Measurements from ENCODE around the gene SPZ1. TPM values are rescaled to one million over a fixed set of nuclear protein-coding genes. Genes with fewer than 3 reads are reported as not detected.

The SPZ1 gene
- polyA plus RNA-seq, 1 of the 3 experiments (the other 2 are of a cell fraction): not detected

- Histone ChIP-seq H3K27me3 (ENCODE audit: insufficient read depth) (peaks cover 6% of the 10 kb centered on the region; the same call in 1 of the 2 replicates), H3K4me1 (ENCODE audit: control insufficient read depth in 1 of 2, insufficient read depth in 2 of 2, low read depth in 1 of 2, low read length in 1 of 2) (no peaks in the 10 kb centered on the region), H4K20me1 (ENCODE audit: insufficient read depth) (no peaks in the 10 kb centered on the region), H3K9ac (no peak overlapping the region), H3K9me2 (no peaks in the 10 kb centered on the region), H3K79me2 (ENCODE audit: insufficient read depth) (no peaks in the 10 kb centered on the region), H3K9me3 (no peaks in the 10 kb centered on the region), H3K36me3 (replicated peaks in 1 of 2; ENCODE audit: control insufficient read depth in 1 of 2, insufficient read depth in 2 of 2, low read length in 1 of 2) (no peaks in the 10 kb centered on the region), H3K27ac (ENCODE audit: low read depth in 2 of 2, low read length in 1 of 2) (no peak overlapping the region), H3K4me2 (no peak overlapping the region), H2AFZ (ENCODE audit: low read depth) (no peak overlapping the region), H3K4me3 (ENCODE audit: low read depth in 2 of 2, low read length in 1 of 2) (no peak overlapping the region), H3F3A (replicated peaks; ENCODE audit: insufficient read depth) (no peaks in the 10 kb centered on the region)
- no peak for DNase-seq
- 32% methylated on average over 4 of the region's 4 CpGs for WGBS (ENCODE audit: low lambda C conversion rate)
- CTCF ChIA-PET: no interaction called here
- TF ChIP-seq RAD21 (IDR thresholded peaks at IDR 0.05; ENCODE audit: low read length) (no peak), CHD2 (IDR thresholded peaks at IDR 0.05; ENCODE audit: low read length, partially characterized antibody) (no peak), USF2 (IDR thresholded peaks at IDR 0.05; ENCODE audit: borderline replicate concordance, low read depth, low read length) (no peak), FOXM1 (IDR thresholded peaks at IDR 0.05; ENCODE audit: low read depth) (no peak), RXRA (IDR thresholded peaks at IDR 0.05; ENCODE audit: borderline replicate concordance, low read depth) (no peak), ELF1 (IDR thresholded peaks at IDR 0.05) (no peak), PBX3 (IDR thresholded peaks at IDR 0.05) (no peak), ZBTB33 (IDR thresholded peaks at IDR 0.05; ENCODE audit: borderline replicate concordance, low read depth) (no peak), NFIC (IDR thresholded peaks at IDR 0.05; ENCODE audit: borderline replicate concordance) (no peak)
- POLR2A ChIA-PET: interaction anchor here (0.6 kb wide), 1 partner anchor 85 kb away, joined by 5 read pairs; the partner anchor contains the start of gene SERINC5
These were observed 21.4 kb downstream of the SPZ1 start for GRCh38 chr5:80341016-80341775.

GRCh38 chr5:80343067-80343466 is 23.3 kb downstream of the SPZ1 start:
- no peak overlapping the region for H2AFZ ChIP-seq (ENCODE audit: low read depth)
- POLR2A ChIA-PET: interaction anchor here (0.6 kb wide), 1 partner anchor 113 kb away, joined by 3 read pairs; no protein-coding TSS in a partner anchor
- H3K9me2 ChIP-seq: no peaks in the 10 kb centered on the region
- no peak for DNase-seq
- no peak overlapping the region for H3K4me3 ChIP-seq (ENCODE audit: low read depth in 2 of 2, low read length in 1 of 2)
- H3K79me2 ChIP-seq (ENCODE audit: insufficient read depth): no peaks in the 10 kb centered on the region
- peaks cover 6% of the 10 kb centered on the region; the same call in 1 of the 2 replicates for H3K27me3 ChIP-seq (ENCODE audit: insufficient read depth)
- H3K9ac ChIP-seq: no peak overlapping the region
- no peaks in the 10 kb centered on the region for H4K20me1 ChIP-seq (ENCODE audit: insufficient read depth)
- no peak overlapping the region for H3K27ac ChIP-seq (ENCODE audit: low read depth in 2 of 2, low read length in 1 of 2)
- no peaks in the 10 kb centered on the region for H3F3A ChIP-seq (replicated peaks; ENCODE audit: insufficient read depth)
- H3K36me3 ChIP-seq (replicated peaks in 1 of 2; ENCODE audit: control insufficient read depth in 1 of 2, insufficient read depth in 2 of 2, low read length in 1 of 2): no peaks in the 10 kb centered on the region
- no peaks in the 10 kb centered on the region for H3K4me1 ChIP-seq (ENCODE audit: control insufficient read depth in 1 of 2, insufficient read depth in 2 of 2, low read depth in 1 of 2, low read length in 1 of 2)
- CTCF ChIA-PET: interaction anchor here (0.6 kb wide), 1 partner anchor 324 kb away, joined by 3 read pairs; no protein-coding TSS in a partner anchor
- WGBS (ENCODE audit: low lambda C conversion rate): 61% methylated on average over 2 of the region's 3 CpGs
- H3K4me2 ChIP-seq: no peak overlapping the region
- H3K9me3 ChIP-seq: no peaks in the 10 kb centered on the region
- TF ChIP-seq MEF2A (IDR thresholded peaks at IDR 0.05; ENCODE audit: borderline replicate concordance, low read depth) (no peak), REST (IDR thresholded peaks at IDR 0.05; ENCODE audit: low read depth, low read length) (no peak), RAD21 (IDR thresholded peaks at IDR 0.05; ENCODE audit: low read length) (no peak), GATA2 (CRISPR knock-in tag; IDR thresholded peaks at IDR 0.05) (no peak), POLR2AphosphoS5 (IDR thresholded peaks at IDR 0.05; ENCODE audit: low read depth, low read length) (no peak), ZBTB33 (IDR thresholded peaks at IDR 0.05; ENCODE audit: borderline replicate concordance, low read depth) (no peak), CHD2 (IDR thresholded peaks at IDR 0.05; ENCODE audit: low read length, partially characterized antibody) (no peak), RCOR1 (IDR thresholded peaks at IDR 0.05; ENCODE audit: low read length) (no peak), ELF1 (IDR thresholded peaks at IDR 0.05) (no peak), SIN3A (IDR thresholded peaks at IDR 0.05; ENCODE audit: borderline replicate concordance, low read depth, low read length) (no peak), NRF1 (IDR thresholded peaks at IDR 0.05; ENCODE audit: low read depth, low read length) (no peak)
